ENCODE data around the gene CBX8.

CBX8 gene

DNA sequence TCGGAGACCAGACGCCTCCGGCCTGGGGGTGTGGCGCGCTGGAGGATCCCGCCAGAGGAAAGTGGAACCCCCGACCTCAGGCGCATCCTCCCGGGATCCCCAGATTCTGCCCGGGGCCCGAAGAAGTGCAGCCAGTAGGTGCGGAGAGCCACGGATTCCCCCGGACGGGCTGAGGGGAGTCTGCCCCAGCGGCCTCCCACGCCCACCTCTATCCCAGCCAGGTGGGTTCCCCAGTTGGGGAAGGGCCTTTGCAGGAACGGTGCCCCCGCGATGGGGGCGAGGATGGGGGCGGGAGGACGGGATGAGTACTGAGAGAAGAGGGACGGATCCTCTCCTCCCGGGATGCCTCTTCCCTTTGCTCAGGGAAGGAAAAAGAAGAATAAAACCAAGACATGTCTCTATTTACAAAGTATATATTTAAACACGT is 5.1 kb downstream of the CBX8 start:
- no peak for DNase-seq

- DNase-seq = no peak
Observed at GRCh38 chr17:79790805-79791734, 5.8 kb downstream of the CBX8 start.

GRCh38 chr17:79789943-79790804 is 6.7 kb downstream of the CBX8 start:
- no peak for DNase-seq

DNA sequence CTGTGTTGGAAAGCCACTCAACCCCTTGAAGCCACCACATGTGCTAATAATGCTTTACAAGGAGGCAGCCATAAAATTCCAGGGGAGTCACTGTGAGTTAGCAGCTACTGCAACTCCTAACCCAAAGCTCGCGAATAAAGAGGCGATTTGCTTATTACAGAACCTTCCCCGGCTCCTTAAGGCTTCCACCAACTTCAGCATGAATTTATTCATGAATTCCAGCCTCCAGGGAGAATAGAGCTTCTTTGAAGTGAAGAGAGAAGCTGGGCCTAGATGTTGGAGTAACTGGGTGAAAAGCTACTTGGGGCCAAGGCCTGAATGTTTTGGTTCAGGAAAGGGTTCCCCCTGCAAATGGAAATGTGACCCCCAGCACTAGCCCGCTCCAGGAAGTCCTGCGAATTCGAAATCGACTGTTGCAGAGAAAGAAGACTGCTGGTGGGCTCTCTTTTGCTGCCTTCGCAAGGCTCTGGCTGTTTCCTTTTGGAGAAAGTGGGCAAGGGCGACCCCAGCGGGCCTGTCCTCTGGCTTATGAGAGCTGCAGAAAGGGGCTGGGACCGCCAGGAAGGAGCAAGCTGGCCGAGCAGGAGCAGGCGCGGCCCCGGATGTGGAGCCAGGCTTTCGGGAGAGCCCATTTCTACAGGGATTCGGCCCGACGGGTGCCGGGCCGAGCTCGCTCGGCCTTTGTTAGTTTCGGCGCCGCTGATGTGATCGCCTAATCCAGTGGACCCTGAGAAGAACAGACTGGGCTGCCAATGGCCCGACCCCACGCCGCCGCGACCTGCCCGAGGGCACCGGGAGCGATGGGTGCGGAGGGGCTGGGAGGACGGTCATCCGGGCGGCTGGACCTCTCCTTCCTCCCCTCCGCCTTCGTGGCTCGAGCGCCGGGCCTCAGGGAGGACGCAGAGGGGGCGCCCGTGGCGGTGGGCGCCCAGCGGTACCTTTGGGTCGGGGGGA is 7.6 kb downstream of the CBX8 start:
- DNase-seq = no peak

- no peak for DNase-seq
Observed at GRCh38 chr17:79788455-79788854, 8.4 kb downstream of the CBX8 start.

DNA sequence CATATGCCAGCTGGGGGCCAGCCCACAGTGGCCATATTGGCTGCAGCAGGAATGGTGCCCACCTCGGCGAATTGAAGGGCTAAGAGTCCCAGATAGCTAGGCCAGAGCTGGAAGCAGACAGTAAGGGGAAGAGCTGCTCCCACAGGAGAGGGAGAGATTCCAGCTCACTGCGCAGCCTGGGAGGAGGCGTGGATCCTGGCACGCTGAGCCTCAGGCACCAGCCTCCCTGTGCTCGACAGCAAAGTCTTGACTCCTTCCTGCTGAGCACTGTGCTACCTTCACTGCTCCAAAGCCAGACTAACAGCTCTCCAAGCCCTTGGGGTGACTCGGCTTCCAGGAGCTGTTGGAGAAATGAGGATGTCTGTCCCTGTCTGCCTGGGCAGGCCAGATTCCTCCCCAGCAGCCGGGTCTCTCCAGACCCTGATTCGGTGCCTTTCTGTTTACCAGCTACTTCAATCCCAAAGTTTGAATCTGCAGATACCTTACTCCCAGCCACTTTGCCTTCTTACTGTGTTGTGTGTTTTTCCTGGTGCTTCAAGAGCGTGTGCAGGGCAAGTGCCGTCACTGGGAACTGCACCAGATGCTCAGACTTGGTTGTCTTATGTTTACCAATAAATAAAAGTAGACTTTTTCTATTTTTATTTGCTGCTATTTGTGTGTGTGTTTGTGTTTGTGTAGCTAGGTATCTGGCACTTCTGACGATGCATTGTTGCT is 9.8 kb downstream of the CBX8 start:
- no peak for DNase-seq

DNA sequence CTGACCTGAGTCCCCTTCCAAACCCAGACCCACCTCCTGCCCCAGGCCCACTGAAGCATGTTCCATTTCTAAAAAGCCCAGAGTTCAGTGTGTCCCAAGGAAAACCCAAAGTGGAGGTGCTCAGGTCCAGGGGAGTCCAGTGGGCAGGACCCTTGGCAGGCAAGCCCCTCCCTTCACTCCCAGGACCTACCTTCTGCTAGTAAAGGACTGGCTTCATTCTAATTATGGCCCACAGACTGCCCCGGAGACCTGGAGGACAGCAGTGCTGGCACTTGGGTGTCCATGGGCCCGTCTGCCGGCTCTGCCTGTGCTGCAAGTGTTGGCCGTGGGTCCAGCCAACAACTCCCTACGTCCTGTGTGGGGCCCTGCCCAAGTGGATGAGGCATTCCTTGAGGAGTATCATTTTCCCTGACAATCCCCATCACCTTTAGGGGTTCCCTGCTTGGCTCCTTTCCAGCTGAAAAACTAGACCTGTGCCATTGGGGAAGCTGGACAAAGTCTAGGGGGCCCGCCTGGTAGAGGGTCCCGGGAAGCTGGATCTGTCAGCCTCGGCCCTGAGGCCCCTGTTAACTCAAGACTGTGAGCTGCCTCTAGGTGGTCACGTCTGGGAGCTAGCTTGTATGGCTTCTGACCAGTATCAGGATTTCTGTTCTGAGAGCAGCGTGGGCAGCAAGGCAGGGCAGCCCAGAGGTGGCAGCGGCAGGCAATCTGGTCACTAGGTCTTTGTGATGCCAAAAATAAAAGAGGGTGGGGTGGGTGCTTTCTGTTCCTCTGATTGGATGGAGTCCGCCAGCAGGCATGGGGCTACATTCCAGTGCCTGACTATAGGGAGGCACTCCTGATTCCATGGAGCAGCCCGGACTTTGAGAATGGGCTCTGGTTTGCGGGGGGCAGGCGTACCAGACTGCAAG is 10.7 kb downstream of the CBX8 start:
- DNase-seq = no peak

DNA sequence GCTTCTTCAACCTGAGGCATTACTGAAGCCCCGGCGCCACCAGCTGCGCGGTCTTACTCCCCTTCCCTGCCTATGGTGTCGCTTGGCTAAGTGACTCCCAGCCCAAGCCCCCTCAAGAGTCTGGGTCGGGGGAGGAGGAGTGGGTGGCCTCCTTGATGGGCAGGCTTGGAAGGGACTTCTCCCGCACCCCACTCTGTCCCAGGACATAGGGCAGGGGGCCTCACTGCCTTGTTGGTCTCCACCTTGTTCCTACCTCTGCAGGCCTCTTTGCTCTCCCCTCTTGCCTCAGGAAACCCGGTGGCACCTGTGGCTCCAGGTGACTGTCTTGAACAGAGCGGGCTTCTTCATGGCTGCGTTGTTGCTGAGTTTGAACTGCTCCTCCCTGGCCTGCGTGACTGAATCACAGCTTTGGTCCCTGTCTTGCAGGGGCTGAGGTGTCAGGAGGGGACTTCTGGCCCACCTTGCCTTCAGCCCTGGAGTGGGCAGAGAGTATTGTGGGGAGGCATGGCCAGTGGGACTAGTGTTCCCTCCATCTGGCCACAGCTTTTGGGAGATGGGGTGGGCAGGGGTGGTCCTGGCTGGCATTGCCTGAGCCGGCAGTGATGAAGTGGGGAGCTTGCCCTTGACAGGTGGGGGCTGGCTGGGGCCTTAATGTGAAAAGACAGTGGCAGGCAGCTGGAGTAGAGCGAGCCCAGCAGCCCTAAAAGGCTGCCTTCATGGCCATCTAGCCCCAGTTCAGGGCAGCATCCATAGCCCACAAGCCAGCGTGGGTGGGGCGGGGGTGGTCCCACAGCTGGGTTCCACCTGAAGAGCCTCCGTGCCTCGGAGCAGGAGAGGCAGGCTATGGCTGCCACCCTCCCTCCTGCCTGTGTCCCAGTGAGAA is 11.6 kb downstream of the CBX8 start:
- DNase-seq = no peak

- DNase-seq = no peak
Observed at GRCh38 chr17:79784353-79785016, 12.4 kb downstream of the CBX8 start.

DNA sequence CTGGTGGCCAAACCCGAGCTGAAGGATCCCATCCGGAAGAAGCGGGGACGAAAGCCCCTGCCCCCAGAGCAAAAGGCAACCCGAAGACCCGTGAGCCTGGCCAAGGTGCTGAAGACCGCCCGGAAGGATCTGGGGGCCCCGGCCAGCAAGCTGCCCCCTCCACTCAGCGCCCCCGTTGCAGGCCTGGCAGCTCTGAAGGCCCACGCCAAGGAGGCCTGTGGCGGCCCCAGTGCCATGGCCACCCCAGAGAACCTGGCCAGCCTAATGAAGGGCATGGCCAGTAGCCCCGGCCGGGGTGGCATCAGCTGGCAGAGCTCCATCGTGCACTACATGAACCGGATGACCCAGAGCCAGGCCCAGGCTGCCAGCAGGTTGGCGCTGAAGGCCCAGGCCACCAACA is 13.0 kb downstream of the CBX8 start:
- no peak for DNase-seq

- no peak for DNase-seq
Observed at GRCh38 chr17:79781736-79782575, 14.9 kb downstream of the CBX8 start.

DNA sequence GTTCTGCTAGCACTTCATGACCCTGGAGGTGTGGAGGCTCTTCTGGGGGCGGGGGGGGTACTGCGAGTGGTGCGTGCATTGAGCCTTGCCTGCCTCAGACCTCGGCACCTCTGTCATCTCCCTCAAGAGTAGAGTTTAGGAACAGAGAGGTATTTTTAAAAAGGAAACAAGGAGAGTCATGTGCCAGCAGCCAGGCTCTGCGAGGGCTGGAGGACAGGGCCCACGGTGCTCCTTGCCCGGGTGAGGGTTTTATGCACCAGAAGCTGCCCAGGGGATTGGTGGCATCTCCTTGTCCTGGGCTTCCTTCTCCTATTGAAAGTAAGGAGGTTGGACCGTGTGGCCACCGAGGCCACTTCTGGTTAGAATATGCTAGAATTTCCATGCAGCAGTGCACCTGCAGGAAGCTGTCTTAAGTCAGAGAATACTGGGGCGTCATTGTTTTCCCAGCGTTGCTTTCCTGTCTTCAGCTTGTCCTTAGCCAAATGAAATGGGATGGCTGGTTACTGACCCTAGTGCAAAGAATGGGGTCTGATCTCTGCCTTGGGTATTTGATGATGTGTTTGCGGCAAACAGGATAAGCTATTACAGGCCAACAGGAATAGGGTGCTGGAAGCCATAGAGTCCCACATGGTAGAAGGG is 15.7 kb downstream of the CBX8 start:
- DNase-seq = no peak

GRCh38 chr17:79779661-79780365 is 17.1 kb downstream of the CBX8 start:
- no peak for DNase-seq

DNA sequence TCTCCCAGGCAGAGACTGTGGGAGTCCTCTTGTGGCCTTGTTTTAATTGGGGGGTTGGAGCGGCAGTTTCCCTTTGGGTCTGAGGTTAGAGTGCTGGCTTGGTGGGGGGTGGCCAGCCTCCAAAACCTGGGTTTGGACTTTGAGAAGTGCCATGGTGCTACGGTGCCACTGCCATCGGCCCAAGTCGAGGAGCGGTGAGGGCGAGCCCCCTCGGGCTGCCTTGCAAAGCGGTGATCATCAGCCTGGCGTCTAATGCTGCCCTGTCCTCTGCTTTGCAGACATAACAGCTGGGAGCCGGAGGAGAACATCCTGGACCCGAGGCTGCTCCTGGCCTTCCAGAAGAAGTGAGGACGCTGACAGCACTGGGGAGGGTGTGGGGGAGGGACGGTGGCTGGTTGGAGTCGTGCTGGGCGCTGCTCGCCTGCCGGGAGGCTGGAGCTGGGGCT is 17.8 kb downstream of the CBX8 start:
- no peak for DNase-seq

GRCh38 chr17:79778504-79779083 is 18.3 kb downstream of the CBX8 start:
- no peak for DNase-seq

DNA sequence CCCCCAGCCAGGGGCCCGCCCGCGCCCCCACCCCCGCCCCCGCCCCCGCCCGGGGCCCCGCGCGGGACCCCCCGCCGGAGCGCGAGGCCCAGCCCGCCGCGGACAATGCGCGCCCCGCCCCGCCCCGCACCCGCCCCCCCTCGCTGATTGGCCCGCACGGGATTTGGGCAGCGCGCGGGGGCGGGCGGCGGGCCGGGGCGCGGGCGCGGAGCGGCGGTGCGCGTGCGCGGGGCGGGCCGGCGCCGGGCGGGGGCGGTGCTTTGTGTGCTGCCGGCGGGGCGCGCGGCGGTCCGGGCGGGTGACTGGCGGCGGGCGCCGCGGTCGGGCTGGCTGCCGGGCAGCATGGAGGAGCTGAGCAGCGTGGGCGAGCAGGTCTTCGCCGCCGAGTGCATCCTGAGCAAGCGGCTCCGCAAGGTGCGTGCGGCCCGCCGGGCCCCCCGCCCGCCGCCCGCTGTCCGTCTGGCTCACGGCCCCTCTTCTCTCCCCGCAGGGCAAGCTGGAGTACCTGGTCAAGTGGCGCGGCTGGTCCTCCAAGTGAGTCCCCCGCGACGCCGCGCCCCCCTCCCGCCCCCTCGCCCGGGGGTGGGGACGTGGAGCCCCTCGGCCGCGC is 18.9 kb downstream of the CBX8 start, which contains the start of gene CBX2:
TSS of gene CBX2 (plus strand) at position 255 of the 610 bp plus-strand sequence. CDS start at position 343, 88 bp downstream.
- peak; percentile 83 for DNase-seq

All from CD4-positive, alpha-beta T cell treated with Interleukin-17A for 1 hour (primary cell).